Caco-2 (cell line): ENCODE results near the gene FGF14. TPM values are rescaled to one million over a fixed set of nuclear protein-coding genes. Genes with fewer than 3 reads are reported as not detected.

Experiments
- BruUV-seq: library from RNA; stranded (reverse); fragments of 400-500 nt; replicated peaks from 2 replicates; lab custom pipeline; 2021; lab: Mats Ljungman, UMichigan
- CTCF ChIA-PET: fragments of 300-600 bp; sonication (Branson Sonifier 250); formaldehyde crosslinking; loops from one replicate; lab custom pipeline; 2022; ENCODE audit warnings: antibody characterized with exemption; lab: Charles Lee
- POLR2A ChIA-PET: fragments of 300-600 bp; sonication (Branson Sonifier 250); formaldehyde crosslinking; loops from one replicate; lab custom pipeline; 2022; ENCODE audit warnings: antibody characterized with exemption; lab: Charles Lee
- DNase-seq, 2 experiments: peaks; one replicate each; pipeline versions ENCODE4 v3.0.0 to v3.0.0-alpha.2; 2020 to 2022
- H3K27me3 ChIP-seq: replicated peaks from 2 replicates; pipeline ENCODE4 v1.6.0; 2011; ENCODE audit warnings: low read length; ENCODE audit not compliant: control insufficient read depth, insufficient read depth
- H3K36me3 ChIP-seq: 2 replicates; pipeline ENCODE4 v1.5.1; 2011; ENCODE audit warnings: low read length; ENCODE audit not compliant: control insufficient read depth, insufficient read depth
- H3K4me1 ChIP-seq: fragments of 250-450 bp; sonication (Bioruptor Pico); 2 replicates; pipeline ENCODE4 v1.5.1; 2020; ENCODE audit warnings: mild to moderate bottlenecking
- H3K4me3 ChIP-seq: 2 replicates; pipeline ENCODE4 v1.5.1; 2011; ENCODE audit warnings: low read depth, mild to moderate bottlenecking, control low read depth, low read length
- H3K9me3 ChIP-seq: fragments of 250-450 bp; sonication (Bioruptor Pico); 2 replicates; pipeline ENCODE4 v1.5.1; 2020; ENCODE audit warnings: mild to moderate bottlenecking, moderate library complexity
- H3K27ac Mint-ChIP-seq: one replicate; pipeline ENCODE4 v1.8.0; 2022; ENCODE audit warnings: mixed read lengths; ENCODE audit not compliant: unreplicated experiment
- H3K27me3 Mint-ChIP-seq: one replicate; pipeline ENCODE4 v1.8.0; 2022; ENCODE audit warnings: mixed read lengths; ENCODE audit not compliant: insufficient read depth, unreplicated experiment
- H3K36me3 Mint-ChIP-seq: one replicate; pipeline ENCODE4 v1.8.0; 2022; ENCODE audit warnings: mild to moderate bottlenecking, mixed read lengths; ENCODE audit not compliant: insufficient read depth, unreplicated experiment
- H3K4me1 Mint-ChIP-seq: one replicate; pipeline ENCODE4 v1.8.0; 2022; ENCODE audit warnings: low read depth, mixed read lengths; ENCODE audit not compliant: unreplicated experiment
- H3K4me3 Mint-ChIP-seq: one replicate; pipeline ENCODE4 v1.8.0; 2022; ENCODE audit warnings: mild to moderate bottlenecking, moderate library complexity, mixed read lengths; ENCODE audit not compliant: unreplicated experiment
- H3K9me3 Mint-ChIP-seq: one replicate; pipeline ENCODE4 v1.8.0; 2022; ENCODE audit warnings: mixed read lengths; ENCODE audit not compliant: unreplicated experiment
- intact Hi-C: fragments of 100-400 bp; cut with micrococcal nuclease; formaldehyde crosslinking; loops from one replicate; pipeline ENCODE4 v1.10.0; 2022; ENCODE audit not compliant: unreplicated experiment
- total RNA-seq: library from RNA; stranded (reverse); gene quantifications from 2 replicates; pipeline ENCODE4 v1.2.3, GENCODE V29; 2022
- TF ChIP-seq, protein P1 (sequence below), 2 experiments: fragments of 200-600 bp in 1 of 2; IDR thresholded peaks; 1 replicate in 1 of 2; 2 replicates in 1 of 2; pipeline versions ENCODE4 v1.5.1 to v1.8.0; 2011 to 2022; ENCODE audit warnings: antibody characterized with exemption in 1 of 2, control low read depth in 1 of 2, inconsistent platforms in 1 of 2, low read depth in 1 of 2, low read length in 1 of 2, mild to moderate bottlenecking in 1 of 2, moderate library complexity in 1 of 2; ENCODE audit not compliant: insufficient read depth in 1 of 2, severe bottlenecking in 1 of 2, unreplicated experiment in 1 of 2

The FGF14 gene
- total RNA-seq, 1 experiment from 2014 or later: not detected

DNA sequence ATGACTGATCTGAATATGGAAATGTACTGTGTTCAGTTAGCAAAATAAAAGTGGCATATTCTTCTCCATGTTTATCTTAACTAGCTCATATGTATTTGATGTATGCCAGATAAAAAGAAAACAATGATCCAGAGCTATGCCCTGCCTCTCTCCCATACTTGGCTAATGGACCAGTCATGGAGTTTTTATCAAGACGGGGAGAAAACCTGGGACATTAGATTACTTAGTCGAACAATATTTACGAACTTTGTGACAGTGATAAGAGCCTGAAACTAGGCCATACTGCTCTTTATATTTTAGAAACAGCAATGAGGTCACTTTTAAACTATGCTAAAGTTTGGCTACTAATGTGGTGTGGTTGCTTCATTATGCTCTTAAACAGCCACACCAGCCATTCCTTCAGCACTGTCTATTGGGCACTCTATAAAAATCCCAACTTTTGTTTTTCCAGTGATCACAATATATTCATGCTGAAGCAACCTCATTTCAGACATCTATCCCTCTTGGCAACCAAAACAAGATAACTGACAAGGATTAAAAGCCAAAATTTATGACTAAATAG lies 265.0 kb downstream of the FGF14 start:
- intact Hi-C loops: no loop called here
- Histone ChIP-seq H3K9me3 (no peaks in the 10 kb centered on the region), H3K4me1 (no peaks in the 10 kb centered on the region), H3K36me3 (no peaks in the 10 kb centered on the region), H3K4me3 (no peak overlapping the region), H3K27me3 (no peaks in the 10 kb centered on the region)
- Mint-ChIP-seq H3K27me3 (peaks cover 6% of the 10 kb centered on the region), H3K36me3 (no peaks in the 10 kb centered on the region), H3K4me3 (no peak overlapping the region), H3K9me3 (no peaks in the 10 kb centered on the region), H3K4me1 (no peaks in the 10 kb centered on the region), H3K27ac (no peak overlapping the region)
- CTCF ChIA-PET: no interaction called here
- no peak for DNase-seq
- TF ChIP-seq, protein P1, sequence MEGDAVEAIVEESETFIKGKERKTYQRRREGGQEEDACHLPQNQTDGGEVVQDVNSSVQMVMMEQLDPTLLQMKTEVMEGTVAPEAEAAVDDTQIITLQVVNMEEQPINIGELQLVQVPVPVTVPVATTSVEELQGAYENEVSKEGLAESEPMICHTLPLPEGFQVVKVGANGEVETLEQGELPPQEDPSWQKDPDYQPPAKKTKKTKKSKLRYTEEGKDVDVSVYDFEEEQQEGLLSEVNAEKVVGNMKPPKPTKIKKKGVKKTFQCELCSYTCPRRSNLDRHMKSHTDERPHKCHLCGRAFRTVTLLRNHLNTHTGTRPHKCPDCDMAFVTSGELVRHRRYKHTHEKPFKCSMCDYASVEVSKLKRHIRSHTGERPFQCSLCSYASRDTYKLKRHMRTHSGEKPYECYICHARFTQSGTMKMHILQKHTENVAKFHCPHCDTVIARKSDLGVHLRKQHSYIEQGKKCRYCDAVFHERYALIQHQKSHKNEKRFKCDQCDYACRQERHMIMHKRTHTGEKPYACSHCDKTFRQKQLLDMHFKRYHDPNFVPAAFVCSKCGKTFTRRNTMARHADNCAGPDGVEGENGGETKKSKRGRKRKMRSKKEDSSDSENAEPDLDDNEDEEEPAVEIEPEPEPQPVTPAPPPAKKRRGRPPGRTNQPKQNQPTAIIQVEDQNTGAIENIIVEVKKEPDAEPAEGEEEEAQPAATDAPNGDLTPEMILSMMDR (IDR thresholded peaks at IDR 0.05; ENCODE audit: insufficient read depth in 1 of 2, low read depth in 1 of 2, low read length in 1 of 2, severe bottlenecking in 1 of 2, unreplicated experiment in 1 of 2): no peak
- POLR2A ChIA-PET: no interaction called here
- no TSS peak for BruUV-seq

DNA sequence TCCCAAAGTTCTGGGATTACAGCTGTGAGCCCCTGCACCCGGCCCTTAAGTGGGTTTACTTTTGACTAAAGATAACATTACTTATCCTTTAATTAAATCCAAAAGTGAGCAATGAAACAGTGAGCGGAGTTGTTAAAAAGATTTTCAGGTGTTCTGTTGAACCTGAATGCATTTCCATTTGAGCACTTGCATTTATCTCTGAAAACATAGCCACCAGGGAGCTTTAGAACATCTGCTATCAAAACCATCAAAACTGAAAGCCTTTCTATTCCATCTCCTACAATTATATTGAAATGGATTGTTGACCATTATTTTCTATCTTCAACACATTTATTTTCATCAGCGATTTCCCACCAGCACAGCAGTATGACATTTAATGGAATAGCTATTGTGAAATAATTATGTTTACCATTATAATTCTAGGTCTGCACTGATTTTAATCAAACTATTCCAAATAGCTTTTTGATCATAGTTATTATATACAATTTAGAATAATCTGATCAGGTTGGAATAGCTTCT lies 269.0 kb downstream of the FGF14 start:
- H3K36me3 ChIP-seq: no peaks in the 10 kb centered on the region
- TF ChIP-seq, protein P1 (IDR thresholded peaks at IDR 0.05; ENCODE audit: insufficient read depth in 1 of 2, low read depth in 1 of 2, low read length in 1 of 2, severe bottlenecking in 1 of 2, unreplicated experiment in 1 of 2): no peak
- Mint-ChIP-seq H3K4me1 (no peaks in the 10 kb centered on the region), H3K9me3 (no peaks in the 10 kb centered on the region), H3K27ac (no peak overlapping the region), H3K36me3 (no peaks in the 10 kb centered on the region), H3K27me3 (peaks cover 8% of the 10 kb centered on the region), H3K4me3 (no peak overlapping the region)
- intact Hi-C loops: no loop called here
- no peaks in the 10 kb centered on the region for H3K9me3 ChIP-seq
- no peak for DNase-seq
- no TSS peak for BruUV-seq
- no peak overlapping the region for H3K4me3 ChIP-seq
- H3K4me1 ChIP-seq: no peaks in the 10 kb centered on the region
- H3K27me3 ChIP-seq: no peaks in the 10 kb centered on the region
- ChIA-PET POLR2A (no interaction called here), CTCF (no interaction called here)

DNA sequence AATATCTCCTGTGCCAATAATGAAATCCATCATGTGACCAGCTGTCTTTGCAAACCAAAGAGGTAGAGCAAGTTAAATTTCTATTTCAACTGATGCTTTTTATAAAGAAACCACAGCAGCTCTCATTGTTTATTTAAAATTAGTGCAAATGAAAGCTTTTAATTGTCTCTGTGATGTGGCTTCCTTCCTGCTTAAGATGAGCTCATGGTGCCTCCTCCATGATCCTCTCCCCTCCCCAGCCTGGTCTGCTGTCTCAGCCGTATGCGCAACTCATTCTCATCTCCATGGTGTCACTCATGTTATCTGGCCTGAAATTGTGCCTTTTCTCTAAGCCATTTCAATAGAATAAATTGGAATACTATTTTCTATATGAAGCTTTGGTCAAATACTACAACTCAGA lies 270.6 kb downstream of the FGF14 start:
- Histone ChIP-seq H3K4me1 (no peaks in the 10 kb centered on the region), H3K27me3 (no peaks in the 10 kb centered on the region), H3K4me3 (no peak overlapping the region), H3K36me3 (no peaks in the 10 kb centered on the region), H3K9me3 (no peaks in the 10 kb centered on the region)
- DNase-seq: no peak
- no peaks in the 10 kb centered on the region for H3K36me3 Mint-ChIP-seq
- H3K4me3 Mint-ChIP-seq: no peak overlapping the region
- H3K27me3 Mint-ChIP-seq: peaks cover 8% of the 10 kb centered on the region
- POLR2A ChIA-PET: no interaction called here
- H3K27ac Mint-ChIP-seq: no peak overlapping the region
- intact Hi-C loops: no loop called here
- no peaks in the 10 kb centered on the region for H3K9me3 Mint-ChIP-seq
- CTCF ChIA-PET: no interaction called here
- TF ChIP-seq, protein P1 (IDR thresholded peaks at IDR 0.05; ENCODE audit: insufficient read depth in 1 of 2, low read depth in 1 of 2, low read length in 1 of 2, severe bottlenecking in 1 of 2, unreplicated experiment in 1 of 2): no peak
- no peaks in the 10 kb centered on the region for H3K4me1 Mint-ChIP-seq
- BruUV-seq: no TSS peak
